Body of pancreas (tissue), 4 donors: ENCODE measurements around the gene NIPAL4. TPM values are rescaled to one million over a fixed set of nuclear protein-coding genes. Genes with fewer than 3 reads are reported as not detected.

Experiments used
- ATAC-seq: fragments of 150-250 bp; one replicate; pipeline ENCODE4 v1.9.1; 2016
- DNase-seq, 4 donors: peaks; one replicate each; pipeline ENCODE4 v3.0.0-alpha.2; 2019
- H3K27ac ChIP-seq, 4 donors: fragments of 200-600 bp; sonication (generic); 1 replicate in 3 of 4; 2 replicates in 1 of 4; pipeline versions ENCODE4 v1.5.1 to v1.6.1; 2016 to 2019; ENCODE audit warnings: mild to moderate bottlenecking in 1 of 4, mixed read lengths in 1 of 4, moderate library complexity in 1 of 4
- H3K27me3 ChIP-seq, 2 donors: fragments of 200-600 bp; sonication (generic); one replicate each; pipeline ENCODE4 v1.6.0; 2016; ENCODE audit warnings: mild to moderate bottlenecking in 1 of 2
- H3K36me3 ChIP-seq, 2 donors: fragments of 200-600 bp; sonication (generic); replicated peaks in 1 of 2; 2 replicates each; pipeline ENCODE4 v1.5.1; 2016; ENCODE audit warnings: low read depth in 2 of 2; ENCODE audit not compliant: insufficient read depth in 1 of 2
- H3K4me1 ChIP-seq: fragments of 200-600 bp; sonication (generic); one replicate; pipeline ENCODE4 v1.6.0; 2016
- H3K4me3 ChIP-seq, 2 donors: fragments of 200-600 bp; sonication (generic); 1 replicate in 1 of 2; 2 replicates in 1 of 2; pipeline ENCODE4 v1.5.1; 2016 to 2019
- H3K9me3 ChIP-seq, 3 donors: fragments of 200-600 bp; sonication (generic); 1 replicate in 2 of 3; 2 replicates in 1 of 3; pipeline ENCODE4 v1.5.1; 2016
- POLR2A ChIP-seq, 3 donors: fragments of 450-650 bp; IDR thresholded peaks; one replicate each; pipeline ENCODE4 v1.6.1; 2016; ENCODE audit warnings: antibody characterized with exemption in 3 of 3, mild to moderate bottlenecking in 2 of 3
- WGBS, 2 donors: methylation state at CpG; one replicate each; pipeline ENCODE4 v1.1.5; 2017; 5-methylcytosine and 5-hydroxymethylcytosine counted together
- intact Hi-C: fragments of 100-400 bp; cut with DNase I; formaldehyde crosslinking; loops from one replicate; pipeline ENCODE4 v1.15.1; 2023
- total RNA-seq, 2 donors: library from RNA; depleted of rRNA; stranded (reverse); fragments of >200 nt; gene quantifications; one replicate each; pipeline ENCODE4 v1.1.0, GENCODE V29; 2016
- TF ChIP-seq, protein P1 (sequence below), 7 experiments: fragments of 450-650 bp in 4 of 7; fragments of 200-600 bp in 3 of 7; sonication (generic) in 3 of 7; IDR thresholded peaks; one replicate each; pipeline ENCODE4 v1.5.1; 2016 to 2019; ENCODE audit warnings: antibody characterized with exemption in 7 of 7

NIPAL4 gene
- total RNA-seq, 2 donors from 2014 or later = not detected

DNA sequence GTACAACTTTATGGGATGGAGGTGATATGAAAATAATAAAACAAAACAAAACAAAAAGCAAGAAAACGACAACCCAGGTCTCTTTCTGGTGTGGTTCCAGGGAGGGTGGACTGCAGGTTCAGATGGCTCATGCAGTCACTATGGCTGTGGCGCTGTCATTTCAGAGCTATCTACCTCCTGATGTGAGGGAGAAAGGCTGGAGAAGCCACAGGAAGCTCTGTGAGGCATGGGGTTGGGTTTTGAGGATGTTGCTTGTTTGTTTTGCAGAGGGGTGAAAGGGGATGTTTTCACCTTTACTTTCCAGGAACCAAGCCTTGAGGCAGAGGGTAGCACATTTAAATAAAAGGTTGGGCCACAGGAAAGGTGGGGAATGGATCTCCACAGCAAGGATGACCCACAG is 18.7 kb downstream of the NIPAL4 start:
- Histone ChIP-seq H3K36me3 (no peaks in the 10 kb centered on the region), H3K4me1 (no peaks in the 10 kb centered on the region), H3K9me3 (no peaks in the 10 kb centered on the region), H3K27me3 (no peaks in the 10 kb centered on the region), H3K27ac (no peak overlapping the region), H3K4me3 (no peak overlapping the region)
- TF ChIP-seq POLR2A (IDR thresholded peaks at IDR 0.05) = no peak
- TF ChIP-seq, protein P1, sequence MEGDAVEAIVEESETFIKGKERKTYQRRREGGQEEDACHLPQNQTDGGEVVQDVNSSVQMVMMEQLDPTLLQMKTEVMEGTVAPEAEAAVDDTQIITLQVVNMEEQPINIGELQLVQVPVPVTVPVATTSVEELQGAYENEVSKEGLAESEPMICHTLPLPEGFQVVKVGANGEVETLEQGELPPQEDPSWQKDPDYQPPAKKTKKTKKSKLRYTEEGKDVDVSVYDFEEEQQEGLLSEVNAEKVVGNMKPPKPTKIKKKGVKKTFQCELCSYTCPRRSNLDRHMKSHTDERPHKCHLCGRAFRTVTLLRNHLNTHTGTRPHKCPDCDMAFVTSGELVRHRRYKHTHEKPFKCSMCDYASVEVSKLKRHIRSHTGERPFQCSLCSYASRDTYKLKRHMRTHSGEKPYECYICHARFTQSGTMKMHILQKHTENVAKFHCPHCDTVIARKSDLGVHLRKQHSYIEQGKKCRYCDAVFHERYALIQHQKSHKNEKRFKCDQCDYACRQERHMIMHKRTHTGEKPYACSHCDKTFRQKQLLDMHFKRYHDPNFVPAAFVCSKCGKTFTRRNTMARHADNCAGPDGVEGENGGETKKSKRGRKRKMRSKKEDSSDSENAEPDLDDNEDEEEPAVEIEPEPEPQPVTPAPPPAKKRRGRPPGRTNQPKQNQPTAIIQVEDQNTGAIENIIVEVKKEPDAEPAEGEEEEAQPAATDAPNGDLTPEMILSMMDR (IDR thresholded peaks at IDR 0.05) = no peak
- ATAC-seq = no peak
- intact Hi-C loops = loop anchor here (10.0 kb wide), 1 partner anchor 154 kb away; no protein-coding TSS in a partner anchor
- 81 to 89% methylated on average over 2 of the region's 2 CpGs for WGBS, 2 donors
- DNase-seq = no peak

DNA sequence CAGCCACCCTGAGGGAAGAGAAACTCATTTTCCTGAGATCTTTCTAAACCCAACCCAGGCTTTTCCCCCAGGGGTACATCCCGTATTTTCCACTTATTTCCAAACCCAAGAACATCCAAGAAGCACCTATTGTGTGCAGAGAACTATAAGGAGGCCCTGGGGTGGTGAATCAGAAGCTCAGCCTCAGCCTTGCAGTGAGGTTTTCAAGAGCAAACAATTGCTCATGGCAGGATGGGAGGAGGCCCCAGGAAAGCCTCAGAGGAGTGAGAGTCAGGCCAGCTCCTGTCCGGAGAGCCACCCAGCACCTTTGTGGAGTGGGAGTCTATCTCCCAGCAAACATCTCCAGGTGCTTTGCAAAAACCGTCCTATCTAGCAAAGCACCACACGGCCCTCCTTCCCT is 19.2 kb downstream of the NIPAL4 start:
- no peak overlapping the region for H3K4me3 ChIP-seq
- WGBS, 2 donors = 73 to 81% methylated on average over 4 of the region's 4 CpGs
- H3K9me3 ChIP-seq = no peaks in the 10 kb centered on the region
- DNase-seq = no peak
- no peak for ATAC-seq
- TF ChIP-seq, protein P1 (IDR thresholded peaks at IDR 0.05) = no peak
- no peak for TF ChIP-seq POLR2A (IDR thresholded peaks at IDR 0.05)
- H3K27ac ChIP-seq = no peak overlapping the region
- intact Hi-C loops = loop anchor here (10.0 kb wide), 1 partner anchor 154 kb away; no protein-coding TSS in a partner anchor
- H3K27me3 ChIP-seq = no peaks in the 10 kb centered on the region
- no peaks in the 10 kb centered on the region for H3K4me1 ChIP-seq
- no peaks in the 10 kb centered on the region for H3K36me3 ChIP-seq

DNA sequence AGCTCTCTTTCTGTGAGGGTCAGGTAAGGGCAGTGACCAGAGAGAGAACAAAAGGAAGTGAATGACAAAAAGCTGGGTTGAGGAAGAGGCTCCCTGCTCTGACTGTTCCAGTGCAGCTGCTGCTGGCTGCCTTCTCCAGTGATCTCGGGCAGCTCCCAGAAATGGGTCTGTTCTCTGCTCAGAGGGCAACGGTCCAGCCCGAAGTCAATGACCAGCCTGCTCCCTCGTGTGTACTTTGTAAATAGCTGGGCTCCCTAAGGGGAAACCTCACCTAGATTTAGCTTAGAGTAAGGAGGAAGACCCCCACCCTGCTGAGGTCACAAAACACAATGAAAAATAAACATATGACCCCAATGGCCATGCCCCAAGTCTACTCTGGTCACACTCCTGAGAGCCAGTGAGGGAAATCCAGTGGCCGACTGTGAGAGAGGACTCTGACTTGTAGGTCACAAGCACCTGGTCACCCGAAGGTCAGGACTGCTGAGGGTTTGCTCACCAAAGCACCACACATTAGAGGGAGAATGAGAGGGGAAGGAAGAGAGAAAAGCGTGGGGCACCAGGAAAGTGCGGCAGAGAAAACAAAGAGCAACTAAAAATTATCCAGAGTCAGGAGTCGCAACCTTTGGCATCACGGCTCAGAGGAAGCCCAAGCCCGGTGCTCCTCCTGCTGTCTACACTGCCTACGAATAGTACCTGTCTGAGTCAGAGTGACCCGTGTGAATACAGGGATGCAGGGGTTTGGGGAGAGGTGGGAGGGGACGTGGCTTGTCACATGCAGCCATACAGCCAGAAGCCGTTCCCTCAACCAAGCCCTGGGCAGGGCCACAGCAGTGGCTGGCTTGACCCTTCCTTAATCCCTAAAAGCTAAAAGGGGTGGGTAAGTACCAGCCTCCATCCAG is 19.8 kb downstream of the NIPAL4 start:
- TF ChIP-seq, protein P1 (IDR thresholded peaks at IDR 0.05) = no peak
- Histone ChIP-seq H3K27me3 (no peaks in the 10 kb centered on the region), H3K4me1 (no peaks in the 10 kb centered on the region), H3K36me3 (no peaks in the 10 kb centered on the region), H3K9me3 (no peaks in the 10 kb centered on the region), H3K4me3 (no peak overlapping the region), H3K27ac (no peak overlapping the region)
- no peak for ATAC-seq
- 59 to 61% methylated on average over 14 to 15 of the region's 15 CpGs for WGBS, 2 donors
- no peak for DNase-seq
- intact Hi-C loops = loop anchor here (10.0 kb wide), 1 partner anchor 155 kb away; no protein-coding TSS in a partner anchor

DNA sequence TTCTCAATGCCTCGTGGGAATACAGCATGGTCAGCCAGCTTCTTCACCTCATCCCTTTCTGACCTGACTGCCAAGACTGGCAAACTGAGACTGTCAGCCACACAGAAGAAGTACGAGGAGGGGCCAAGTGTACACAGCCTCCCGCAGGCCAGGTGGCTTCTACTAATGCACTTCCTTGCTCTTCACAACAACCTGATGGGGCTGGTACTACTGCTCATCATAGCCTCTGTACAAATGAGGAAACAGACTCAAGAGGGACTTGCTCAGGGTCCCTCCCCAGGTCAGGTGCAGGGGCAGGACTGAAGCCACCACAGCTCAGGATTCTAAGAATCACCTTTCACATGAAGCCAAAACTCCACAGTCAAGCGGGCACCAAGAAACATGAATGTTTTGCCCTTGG is 21.3 kb downstream of the NIPAL4 start:
- no peak overlapping the region for H3K27ac ChIP-seq
- H3K27me3 ChIP-seq = no peaks in the 10 kb centered on the region
- H3K4me1 ChIP-seq = peaks cover under 1% of the 10 kb centered on the region
- DNase-seq = no peak
- H3K4me3 ChIP-seq = no peak overlapping the region
- ATAC-seq = no peak
- H3K36me3 ChIP-seq = no peaks in the 10 kb centered on the region
- H3K9me3 ChIP-seq = no peaks in the 10 kb centered on the region
- 79 to 85% methylated on average over 4 of the region's 4 CpGs for WGBS, 2 donors
- intact Hi-C loops = no loop called here
- no peak for TF ChIP-seq POLR2A (IDR thresholded peaks at IDR 0.05)
- TF ChIP-seq, protein P1 (IDR thresholded peaks at IDR 0.05) = no peak
